Measurements from ENCODE around the gene TAF4B.
"Not testable (repeated sequence)": the region's sequence is repeated elsewhere in the genome, so short reads cannot be mapped to it uniquely, and the experiment has no call there.

DNA sequence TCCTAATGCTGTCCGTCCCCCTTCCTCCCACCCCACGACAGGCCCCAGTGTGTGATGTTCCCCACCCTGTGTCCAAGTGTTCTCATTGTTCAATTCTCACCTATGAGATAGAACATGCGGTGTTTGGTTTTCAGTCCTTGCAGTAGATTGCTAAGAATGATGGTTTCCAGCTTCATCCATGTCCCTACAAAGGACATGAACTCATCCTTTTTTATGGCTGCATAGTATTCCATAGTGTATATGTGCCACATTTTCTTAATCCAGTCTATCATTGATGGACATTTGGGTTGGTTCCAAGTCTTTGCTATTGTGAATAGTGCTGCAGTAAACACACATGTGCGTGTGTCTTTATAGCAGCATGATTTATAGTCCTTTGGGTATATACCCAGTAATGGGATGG lies 12.5 kb downstream of the TAF4B start:
- not testable (repeated sequence) for TF ChIP-seq MAX, RAD21 (IDR thresholded peaks at IDR 0.05)
- TF ChIP-seq, protein P1, sequence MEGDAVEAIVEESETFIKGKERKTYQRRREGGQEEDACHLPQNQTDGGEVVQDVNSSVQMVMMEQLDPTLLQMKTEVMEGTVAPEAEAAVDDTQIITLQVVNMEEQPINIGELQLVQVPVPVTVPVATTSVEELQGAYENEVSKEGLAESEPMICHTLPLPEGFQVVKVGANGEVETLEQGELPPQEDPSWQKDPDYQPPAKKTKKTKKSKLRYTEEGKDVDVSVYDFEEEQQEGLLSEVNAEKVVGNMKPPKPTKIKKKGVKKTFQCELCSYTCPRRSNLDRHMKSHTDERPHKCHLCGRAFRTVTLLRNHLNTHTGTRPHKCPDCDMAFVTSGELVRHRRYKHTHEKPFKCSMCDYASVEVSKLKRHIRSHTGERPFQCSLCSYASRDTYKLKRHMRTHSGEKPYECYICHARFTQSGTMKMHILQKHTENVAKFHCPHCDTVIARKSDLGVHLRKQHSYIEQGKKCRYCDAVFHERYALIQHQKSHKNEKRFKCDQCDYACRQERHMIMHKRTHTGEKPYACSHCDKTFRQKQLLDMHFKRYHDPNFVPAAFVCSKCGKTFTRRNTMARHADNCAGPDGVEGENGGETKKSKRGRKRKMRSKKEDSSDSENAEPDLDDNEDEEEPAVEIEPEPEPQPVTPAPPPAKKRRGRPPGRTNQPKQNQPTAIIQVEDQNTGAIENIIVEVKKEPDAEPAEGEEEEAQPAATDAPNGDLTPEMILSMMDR (IDR thresholded peaks at IDR 0.05; ENCODE audit: low read depth, low read length, missing input control): not testable (repeated sequence)
